CMK (cell line): ENCODE results near the gene BMP2.

ENCODE experiments used
- DNase-seq: peaks from one replicate; pipeline ENCODE4 v3.0.0-alpha.2; 2010; ENCODE audit warnings: low read depth

BMP2 gene

GRCh38 chr20:6767536-6768227 lies at the start of gene BMP2:
Gene BMP2 (plus strand): TSS chr20:6767686. CDS start chr20:6770127, 2,441 bp downstream.
- no peak for DNase-seq

GRCh38 chr20:6718662-6719368 lies 48.7 kb upstream of the BMP2 start:
- no peak for DNase-seq

- no peak for DNase-seq
These were observed 48.1 kb upstream of the BMP2 start for GRCh38 chr20:6719369-6719721.

- DNase-seq, result no peak
These were observed 40.7 kb upstream of the BMP2 start for GRCh38 chr20:6726761-6727160.

GRCh38 chr20:6730672-6731328 lies 36.7 kb upstream of the BMP2 start:
- no peak for DNase-seq

- DNase-seq, result no peak
These were observed 35.5 kb upstream of the BMP2 start for GRCh38 chr20:6732001-6732447.

GRCh38 chr20:6732851-6733250 lies 34.6 kb upstream of the BMP2 start:
- DNase-seq, result no peak

- DNase-seq, result no peak
These were observed 33.5 kb upstream of the BMP2 start for GRCh38 chr20:6733965-6734364.

- no peak for DNase-seq
These were observed 31.3 kb upstream of the BMP2 start for GRCh38 chr20:6735942-6736845.

- no peak for DNase-seq
These were observed 28.1 kb upstream of the BMP2 start for GRCh38 chr20:6739406-6739805.

- DNase-seq, result no peak
These were observed 27.4 kb upstream of the BMP2 start for GRCh38 chr20:6740096-6740495.

- no peak for DNase-seq
These were observed 23.3 kb upstream of the BMP2 start for GRCh38 chr20:6744180-6744579.

- no peak for DNase-seq
These were observed 22.7 kb upstream of the BMP2 start for GRCh38 chr20:6744805-6745204.

- no peak for DNase-seq
These were observed 20.4 kb upstream of the BMP2 start for GRCh38 chr20:6746901-6747609.

- no peak for DNase-seq
These were observed 17.0 kb upstream of the BMP2 start for GRCh38 chr20:6750438-6750837.

- no peak for DNase-seq
These were observed 10.5 kb upstream of the BMP2 start for GRCh38 chr20:6756693-6757595.

- DNase-seq, result no peak
These were observed 2.9 kb upstream of the BMP2 start for GRCh38 chr20:6764619-6765018.

- DNase-seq, result no peak
These were observed 1.9 kb upstream of the BMP2 start for GRCh38 chr20:6765469-6766058.

GRCh38 chr20:6766433-6766832 lies 1.1 kb upstream of the BMP2 start:
- DNase-seq, result no peak

GRCh38 chr20:6767126-6767535 lies 355 bp upstream of the BMP2 start:
- no peak for DNase-seq
